Neural cell (in vitro differentiated cells): ENCODE data around the gene RIMS1. TPM values are rescaled to one million over a fixed set of nuclear protein-coding genes. Genes with fewer than 3 reads are reported as not detected.

Experiments
- H2AFZ ChIP-seq: fragments of 200-600, 300-800 bp; sonication (generic), shearing (Covaris generic); 2 replicates; pipeline ENCODE4 v1.6.0; 2014; ENCODE audit warnings: low read depth, mild to moderate bottlenecking, antibody characterized with exemption, low read length, moderate library complexity
- H3F3A ChIP-seq: fragments of 200-600 bp; shearing (Covaris generic); 2 replicates; pipeline ENCODE4 v1.6.1; 2016; ENCODE audit warnings: mild to moderate bottlenecking, moderate library complexity, mixed read lengths, antibody characterized with exemption, low read length; ENCODE audit not compliant: insufficient read depth, poor library complexity, severe bottlenecking
- H3K27ac ChIP-seq: fragments of 200-600, 300-800 bp; sonication (generic), shearing (Covaris generic); 2 replicates; pipeline ENCODE4 v1.5.1; 2014; ENCODE audit warnings: mild to moderate bottlenecking, low read length, moderate library complexity
- H3K27me3 ChIP-seq: fragments of 300-800, 200-600 bp; sonication (generic), shearing (Covaris generic); 2 replicates; pipeline ENCODE4 v1.6.0; 2014; ENCODE audit warnings: mild to moderate bottlenecking, low read depth, low read length, moderate library complexity; ENCODE audit not compliant: insufficient read depth
- H3K36me3 ChIP-seq: fragments of 300-800, 200-600 bp; sonication (generic), shearing (Covaris generic); 2 replicates; pipeline ENCODE4 v1.5.1; 2014; ENCODE audit warnings: mild to moderate bottlenecking, antibody characterized with exemption, low read length, moderate library complexity; ENCODE audit not compliant: insufficient read depth
- H3K4me2 ChIP-seq: fragments of 300-800, 200-600 bp; sonication (generic), shearing (Covaris generic); 2 replicates; pipeline ENCODE4 v1.6.0; 2014; ENCODE audit warnings: mild to moderate bottlenecking, low read length
- H3K4me3 ChIP-seq: fragments of 300-800, 200-600 bp; sonication (generic), shearing (Covaris generic); 2 replicates; pipeline ENCODE4 v1.5.1; 2014; ENCODE audit warnings: mild to moderate bottlenecking, low read length, moderate library complexity
- H3K79me2 ChIP-seq: fragments of 200-600 bp; shearing (Covaris generic); replicated peaks from 2 replicates; pipeline ENCODE4 v1.6.0; 2014; ENCODE audit warnings: mild to moderate bottlenecking, low read length, moderate library complexity; ENCODE audit not compliant: insufficient read depth
- H3K9ac ChIP-seq: fragments of 300-800, 200-600 bp; sonication (generic), shearing (Covaris generic); 2 replicates; pipeline ENCODE4 v1.6.1; 2016; ENCODE audit warnings: mild to moderate bottlenecking, low read length, mixed read lengths
- H3K9me2 ChIP-seq: fragments of 200-600 bp; shearing (Covaris generic); 2 replicates; pipeline ENCODE4 v1.6.1; 2016; ENCODE audit warnings: mild to moderate bottlenecking, low read length, mixed read lengths; ENCODE audit not compliant: insufficient read depth
- H3K9me3 ChIP-seq: fragments of 200-600, 300-800 bp; sonication (generic), shearing (Covaris generic); 2 replicates; pipeline ENCODE4 v1.6.1; 2016; ENCODE audit warnings: mild to moderate bottlenecking, mixed run types, low read length, moderate library complexity, mixed read lengths
- H4K20me1 ChIP-seq: fragments of 200-600 bp; shearing (Covaris generic); 2 replicates; pipeline ENCODE4 v1.6.1; 2016; ENCODE audit warnings: mild to moderate bottlenecking, mixed run types; ENCODE audit not compliant: insufficient read depth
- CTCF ChIP-seq: fragments of 450-650 bp; IDR thresholded peaks from 2 replicates; pipeline ENCODE4 v1.5.1; 2014; ENCODE audit warnings: antibody characterized with exemption, mild to moderate bottlenecking, moderate library complexity; ENCODE audit not compliant: poor library complexity, severe bottlenecking
- EP300 ChIP-seq: fragments of 450-650 bp; conservative IDR thresholded peaks from 2 replicates; pipeline ENCODE4 v1.6.1; 2014; ENCODE audit warnings: antibody characterized with exemption, mild to moderate bottlenecking, moderate library complexity; ENCODE audit not compliant: poor library complexity, severe bottlenecking
- EZH2 ChIP-seq: fragments of 200-600, 300-800 bp; shearing (Covaris generic), sonication (generic); IDR thresholded peaks from 2 replicates; pipeline ENCODE4 v1.6.1; 2014; ENCODE audit warnings: antibody characterized with exemption, low read length, borderline replicate concordance, mild to moderate bottlenecking; ENCODE audit not compliant: insufficient read depth, poor library complexity, severe bottlenecking
- MXI1 ChIP-seq: fragments of 450-650 bp; conservative IDR thresholded peaks from 2 replicates; pipeline ENCODE4 v1.6.1; 2014; ENCODE audit warnings: antibody characterized with exemption, mild to moderate bottlenecking; ENCODE audit not compliant: poor library complexity, severe bottlenecking
- POLR2AphosphoS5 ChIP-seq: IDR thresholded peaks from 2 replicates; pipeline ENCODE4 v1.6.1; 2012
- RAD21 ChIP-seq: fragments of 450-650 bp; conservative IDR thresholded peaks from 2 replicates; pipeline ENCODE4 v1.6.1; 2014; ENCODE audit warnings: antibody characterized with exemption, mild to moderate bottlenecking, moderate library complexity
- REST ChIP-seq: IDR thresholded peaks from 2 replicates; pipeline ENCODE4 v1.6.1; 2012; ENCODE audit warnings: borderline replicate concordance
- SMC3 ChIP-seq: fragments of 450-650 bp; conservative IDR thresholded peaks from 2 replicates; pipeline ENCODE4 v1.6.1; 2014; ENCODE audit warnings: antibody characterized with exemption, mild to moderate bottlenecking, moderate library complexity; ENCODE audit not compliant: poor library complexity
- TAF1 ChIP-seq: IDR thresholded peaks from 2 replicates; pipeline ENCODE4 v1.6.1; 2012; ENCODE audit warnings: low read depth
- polyA plus RNA-seq: library from polyadenylated mRNA; depleted of rRNA; stranded (reverse); fragments of >200 nt; gene quantifications from 2 replicates; pipeline ENCODE4 v1.2.3, GENCODE V29; 2014

The RIMS1 gene
- polyA plus RNA-seq, 1 donor from 2014 or later = 17.8 TPM

GRCh38 chr6:72386324-72386723, 500.0 kb downstream of the RIMS1 start:
- Histone ChIP-seq H3F3A (no peaks in the 10 kb centered on the region), H3K79me2 (no peaks in the 10 kb centered on the region), H3K9me2 (no peaks in the 10 kb centered on the region), H4K20me1 (no peaks in the 10 kb centered on the region), H3K9ac (no peak overlapping the region), H3K36me3 (no peaks in the 10 kb centered on the region), H3K4me3 (no peak overlapping the region), H3K4me2 (no peak overlapping the region), H2AFZ (no peak overlapping the region), H3K9me3 (no peaks in the 10 kb centered on the region), H3K27me3 (no peaks in the 10 kb centered on the region), H3K27ac (no peak overlapping the region)
- TF ChIP-seq CTCF (no peak), RAD21 (no peak), POLR2AphosphoS5 (no peak), EP300 (no peak), TAF1 (no peak), MXI1 (no peak), REST (no peak), SMC3 (no peak), EZH2 (no peak)

GRCh38 chr6:72389698-72390097, 503.3 kb downstream of the RIMS1 start:
- Histone ChIP-seq H3K4me2 (no peak overlapping the region), H3K9ac (no peak overlapping the region), H4K20me1 (no peaks in the 10 kb centered on the region), H3K4me3 (no peak overlapping the region), H2AFZ (no peak overlapping the region), H3K27me3 (no peaks in the 10 kb centered on the region), H3F3A (no peaks in the 10 kb centered on the region), H3K9me2 (no peaks in the 10 kb centered on the region), H3K36me3 (no peaks in the 10 kb centered on the region), H3K79me2 (no peaks in the 10 kb centered on the region), H3K27ac (no peak overlapping the region), H3K9me3 (no peaks in the 10 kb centered on the region)
- TF ChIP-seq TAF1 = no peak
- TF ChIP-seq CTCF = no peak
- no peak for TF ChIP-seq POLR2AphosphoS5
